Kidney capillary endothelial cell (primary cell): Measurements from ENCODE around the gene ZCCHC12.

Experiments
- DNase-seq: peaks from one replicate; pipeline ENCODE4 v3.0.0-alpha.2; 2018; ENCODE audit warnings: low spot score

Gene ZCCHC12

DNA sequence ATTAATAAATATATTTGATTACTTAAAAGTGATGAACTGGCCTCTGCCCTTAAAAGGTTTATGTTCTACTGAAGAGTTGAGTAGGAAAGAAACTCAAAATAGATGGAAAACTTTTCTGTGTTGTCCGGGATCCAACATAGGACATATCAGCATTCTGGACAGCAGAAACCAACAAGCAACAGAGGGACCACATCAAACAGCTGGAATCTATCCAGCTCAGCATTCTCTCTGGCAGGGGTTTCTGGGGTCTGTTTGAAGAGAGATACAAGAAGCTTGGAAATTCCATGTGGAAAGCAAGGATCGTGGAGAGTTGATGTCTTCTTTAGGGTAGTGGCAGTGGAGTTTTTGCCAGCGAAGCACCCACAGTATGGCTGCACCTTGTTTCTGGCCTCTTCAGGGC, 43.6 kb downstream of the ZCCHC12 start:
- DNase-seq = no peak

DNA sequence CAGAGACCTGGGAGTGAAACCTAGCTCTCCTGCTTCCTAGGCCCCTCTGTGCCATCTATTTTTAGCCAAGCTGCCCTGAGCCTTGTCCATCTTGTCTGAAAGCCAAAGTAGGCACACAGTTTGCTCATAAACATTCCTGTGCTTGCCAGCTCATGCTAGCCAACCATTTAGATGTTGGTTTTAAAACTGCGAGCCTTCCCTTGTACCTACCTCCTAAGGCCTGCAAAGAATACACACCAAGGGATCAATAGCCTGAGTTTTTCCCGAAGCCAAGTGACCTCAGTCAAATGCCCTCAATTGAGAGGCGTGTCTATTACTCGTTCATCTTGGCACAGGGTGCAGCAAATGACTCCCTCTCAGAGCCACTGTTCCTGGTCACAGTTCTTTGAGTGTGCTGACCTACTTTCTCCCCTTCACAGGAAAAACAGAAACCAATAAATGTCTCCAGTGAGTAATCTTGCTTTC, 48.5 kb downstream of the ZCCHC12 start:
- no peak for DNase-seq
